Gastroesophageal sphincter (tissue), 3 donors: Measurements from ENCODE around the gene SORBS1.

Source experiments
- EP300 ChIP-seq: sonication (generic); formaldehyde crosslinking; IDR thresholded peaks from one replicate; pipeline ENCODE4 v1.6.1; 2017; ENCODE audit warnings: antibody characterized with exemption, mild to moderate bottlenecking
- POLR2A ChIP-seq, 2 donors: fragments of 450-650 bp; IDR thresholded peaks; one replicate each; pipeline ENCODE4 v1.6.1; 2017; ENCODE audit warnings: antibody characterized with exemption in 2 of 2, mild to moderate bottlenecking in 2 of 2, moderate library complexity in 1 of 2
- POLR2AphosphoS5 ChIP-seq: sonication (generic); formaldehyde crosslinking; IDR thresholded peaks from one replicate; pipeline ENCODE4 v1.6.1; 2017; ENCODE audit warnings: antibody characterized with exemption
- TF ChIP-seq, protein P1 (sequence below), 4 experiments: fragments of 200-600 bp in 2 of 4; fragments of 450-650 bp in 2 of 4; sonication (generic) in 1 of 4; IDR thresholded peaks; one replicate each; pipeline ENCODE4 v1.5.1; 2017 to 2019; ENCODE audit warnings: antibody characterized with exemption in 4 of 4, mild to moderate bottlenecking in 2 of 4, moderate library complexity in 2 of 4

- TF ChIP-seq, protein P1, sequence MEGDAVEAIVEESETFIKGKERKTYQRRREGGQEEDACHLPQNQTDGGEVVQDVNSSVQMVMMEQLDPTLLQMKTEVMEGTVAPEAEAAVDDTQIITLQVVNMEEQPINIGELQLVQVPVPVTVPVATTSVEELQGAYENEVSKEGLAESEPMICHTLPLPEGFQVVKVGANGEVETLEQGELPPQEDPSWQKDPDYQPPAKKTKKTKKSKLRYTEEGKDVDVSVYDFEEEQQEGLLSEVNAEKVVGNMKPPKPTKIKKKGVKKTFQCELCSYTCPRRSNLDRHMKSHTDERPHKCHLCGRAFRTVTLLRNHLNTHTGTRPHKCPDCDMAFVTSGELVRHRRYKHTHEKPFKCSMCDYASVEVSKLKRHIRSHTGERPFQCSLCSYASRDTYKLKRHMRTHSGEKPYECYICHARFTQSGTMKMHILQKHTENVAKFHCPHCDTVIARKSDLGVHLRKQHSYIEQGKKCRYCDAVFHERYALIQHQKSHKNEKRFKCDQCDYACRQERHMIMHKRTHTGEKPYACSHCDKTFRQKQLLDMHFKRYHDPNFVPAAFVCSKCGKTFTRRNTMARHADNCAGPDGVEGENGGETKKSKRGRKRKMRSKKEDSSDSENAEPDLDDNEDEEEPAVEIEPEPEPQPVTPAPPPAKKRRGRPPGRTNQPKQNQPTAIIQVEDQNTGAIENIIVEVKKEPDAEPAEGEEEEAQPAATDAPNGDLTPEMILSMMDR (IDR thresholded peaks at IDR 0.05): no peak
- TF ChIP-seq POLR2AphosphoS5: peak; percentile 70
- peak in 1 of 2 donors; percentile 12 for TF ChIP-seq POLR2A (IDR thresholded peaks at IDR 0.05)
- no peak for TF ChIP-seq EP300
Measured at GRCh38 chr10:95415621-95416031, 145.5 kb downstream of the SORBS1 start.
